HG03064 (cell line): Measurements from ENCODE around the gene NLGN1.

Source experiments
- ATAC-seq: cut with Tn5 transposase; IDR thresholded peaks from one replicate; pipeline ENCODE4 v1.9.1; 2021; ENCODE audit warnings: low read depth; ENCODE audit not compliant: unreplicated experiment

Gene NLGN1

DNA sequence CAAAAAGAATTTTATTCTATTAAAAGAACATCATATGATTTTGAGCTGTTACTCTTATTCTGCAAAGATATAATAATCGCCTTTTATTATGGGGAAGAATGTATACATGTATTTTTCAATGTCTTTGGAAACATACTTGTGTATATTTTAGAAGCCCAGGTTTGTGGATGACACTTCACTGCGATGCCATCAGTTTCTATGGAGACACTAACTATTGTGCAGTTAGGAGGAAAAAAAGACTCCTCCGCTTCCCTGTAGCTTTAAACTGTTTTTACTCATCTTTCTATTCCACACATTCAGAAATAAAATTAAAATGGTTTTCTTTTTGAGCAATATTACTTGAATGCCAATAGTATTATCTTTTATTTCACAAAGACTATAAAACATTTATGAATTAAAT, 305.0 kb downstream of the NLGN1 start:
- ATAC-seq = no peak

GRCh38 chr3:173703771-173704170, 306.2 kb downstream of the NLGN1 start:
- no peak for ATAC-seq

GRCh38 chr3:173706630-173707029, 309.1 kb downstream of the NLGN1 start:
- ATAC-seq = no peak

DNA sequence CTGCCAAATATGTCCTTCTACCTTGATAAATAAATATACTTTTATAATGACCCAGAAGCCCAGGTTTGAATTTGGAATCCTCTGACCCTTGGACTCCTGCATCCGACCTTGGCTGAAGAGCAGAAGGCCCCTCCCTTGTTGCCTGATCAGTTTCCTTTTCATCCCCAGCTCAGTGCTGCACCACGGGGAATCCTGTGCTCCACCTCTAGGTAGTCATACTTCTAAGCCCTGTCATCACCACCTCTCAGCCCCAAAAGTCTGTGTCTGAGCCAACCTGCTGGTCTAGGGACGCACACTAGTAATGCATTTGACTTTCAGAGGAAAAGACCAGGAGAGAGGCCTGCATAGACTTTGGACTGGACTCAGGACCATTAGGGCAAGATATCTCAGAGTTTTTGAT, 310.6 kb downstream of the NLGN1 start:
- no peak for ATAC-seq

GRCh38 chr3:173709026-173709425, 311.5 kb downstream of the NLGN1 start:
- no peak for ATAC-seq

DNA sequence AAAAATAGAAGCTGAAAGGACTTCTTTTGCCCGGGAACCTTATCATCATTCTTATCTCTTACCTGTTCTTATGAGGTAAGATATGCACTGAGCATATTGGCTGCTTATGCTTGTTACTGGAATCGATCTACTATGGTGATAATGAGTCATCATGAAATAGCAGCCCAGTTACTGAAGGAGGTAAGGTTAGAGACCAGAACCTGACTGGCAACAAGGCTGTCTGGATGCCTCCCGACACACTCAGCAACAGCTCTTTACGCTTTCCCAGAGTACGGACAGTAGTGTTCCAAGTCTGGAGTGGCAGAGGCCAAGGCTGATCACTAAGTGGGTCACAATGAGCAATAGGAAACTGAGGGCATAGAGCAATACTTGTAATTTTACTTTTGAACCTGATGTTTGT, 314.1 kb downstream of the NLGN1 start:
- ATAC-seq = no peak

DNA sequence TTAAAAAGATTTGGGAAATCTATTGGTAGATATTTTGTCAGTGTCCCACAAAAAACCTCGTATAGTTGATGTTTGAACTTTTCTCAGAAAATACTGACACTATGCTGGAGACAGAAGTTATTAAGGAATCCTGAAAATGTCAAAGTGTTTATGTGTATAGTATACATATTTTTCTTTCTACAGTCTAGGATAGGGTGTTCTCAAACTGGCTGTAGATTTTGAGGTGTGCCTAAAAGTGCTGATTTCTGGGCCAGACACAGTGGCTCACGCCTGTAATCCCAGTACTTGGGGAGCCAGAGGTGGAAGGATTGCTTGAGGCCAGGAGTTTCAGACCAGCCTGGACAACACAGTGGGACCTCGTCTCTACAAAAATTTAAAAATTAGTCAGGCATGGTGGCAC, 322.0 kb downstream of the NLGN1 start:
- ATAC-seq = no peak

DNA sequence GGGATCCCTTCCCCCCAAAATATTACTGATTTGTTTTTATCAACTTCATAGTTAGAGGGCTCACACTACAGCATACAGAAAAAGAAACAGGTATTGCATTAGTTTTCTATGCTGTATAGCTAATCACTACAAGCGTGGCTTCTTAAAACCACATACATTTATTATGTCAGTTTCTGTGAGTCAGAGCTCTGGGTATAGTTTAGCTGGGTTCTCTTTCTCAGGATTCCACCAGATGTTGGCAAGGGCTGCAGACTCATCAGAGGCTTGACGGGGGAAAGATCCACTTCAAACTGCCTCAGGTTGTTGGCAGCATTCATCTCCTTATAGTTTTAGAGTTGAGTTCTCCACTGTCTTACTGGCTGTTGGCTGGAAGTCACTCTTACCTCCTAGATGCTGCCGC, 328.0 kb downstream of the NLGN1 start:
- ATAC-seq = no peak

DNA sequence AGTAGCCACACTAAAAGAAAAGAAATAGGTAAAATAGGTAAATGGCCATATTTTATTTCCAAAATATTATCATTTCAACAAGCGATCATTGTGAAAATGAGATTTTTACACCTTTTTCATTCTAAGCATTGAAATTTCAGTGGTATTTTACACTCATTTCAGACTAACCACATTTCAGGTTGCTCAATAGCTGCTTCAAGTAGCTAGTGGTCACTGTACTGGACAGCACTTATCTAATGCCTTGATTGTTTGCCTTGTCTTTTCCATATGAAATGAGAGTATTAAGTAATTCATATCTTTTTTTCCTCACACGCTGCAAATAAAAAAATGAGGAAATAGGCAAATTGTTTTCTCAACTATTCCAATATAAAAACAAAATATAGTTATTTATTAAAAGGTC, 332.8 kb downstream of the NLGN1 start:
- ATAC-seq = no peak

- no peak for ATAC-seq
Observed at GRCh38 chr3:173732237-173732636, 334.7 kb downstream of the NLGN1 start.

GRCh38 chr3:173733029-173733652, 335.6 kb downstream of the NLGN1 start:
- ATAC-seq = no peak

GRCh38 chr3:173734473-173734872, 336.9 kb downstream of the NLGN1 start:
- no peak for ATAC-seq

DNA sequence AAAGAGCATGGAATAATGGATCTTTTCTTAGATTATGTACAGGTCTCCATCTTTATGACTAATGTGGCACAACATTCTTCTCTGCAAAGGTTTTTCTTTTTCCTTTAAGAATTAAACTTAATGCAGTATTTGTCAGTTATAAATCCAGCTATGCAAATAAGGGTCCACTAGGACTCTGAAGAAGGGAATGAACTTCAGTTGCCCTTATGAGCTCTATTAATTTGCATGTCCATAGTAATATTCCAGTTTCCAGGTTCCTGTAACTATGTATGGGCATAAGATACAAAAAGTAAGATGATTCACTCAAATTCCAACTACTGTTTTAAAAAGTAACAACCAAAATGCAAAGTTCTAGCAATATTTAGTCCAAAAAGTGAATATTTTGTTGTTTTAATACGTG, 337.4 kb downstream of the NLGN1 start:
- ATAC-seq = no peak

- ATAC-seq = no peak
Observed at GRCh38 chr3:173735841-173736240, 338.3 kb downstream of the NLGN1 start.

DNA sequence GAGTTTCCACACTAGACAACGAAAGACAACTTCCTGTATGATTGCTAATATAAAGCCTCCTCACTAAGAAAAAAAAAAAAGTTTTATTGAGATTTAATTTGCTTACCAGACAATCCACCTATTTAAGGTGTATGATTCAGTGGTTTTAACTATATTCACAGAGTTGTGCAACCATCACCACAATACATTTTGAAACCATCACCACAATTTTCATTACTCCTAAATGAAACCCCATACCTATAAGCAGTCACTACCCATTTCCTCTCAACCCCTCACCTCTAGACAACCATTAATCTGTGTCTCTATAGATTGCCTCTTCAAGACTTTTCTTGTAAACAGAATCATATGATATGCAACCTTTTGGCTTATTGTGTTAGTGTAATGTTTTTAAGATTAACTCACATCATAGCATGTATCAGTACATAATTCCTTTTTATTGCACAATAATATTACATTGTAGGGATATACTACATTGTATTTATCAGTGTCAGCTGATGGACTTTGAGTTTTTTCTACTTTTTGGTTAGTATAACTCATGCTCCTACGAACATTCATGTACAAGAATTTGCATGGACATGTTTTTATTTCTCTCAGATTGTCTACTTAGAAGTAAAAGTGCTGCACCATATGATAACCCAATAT, 339.7 kb downstream of the NLGN1 start:
- no peak for ATAC-seq

GRCh38 chr3:173739726-173740125, 342.2 kb downstream of the NLGN1 start:
- no peak for ATAC-seq

DNA sequence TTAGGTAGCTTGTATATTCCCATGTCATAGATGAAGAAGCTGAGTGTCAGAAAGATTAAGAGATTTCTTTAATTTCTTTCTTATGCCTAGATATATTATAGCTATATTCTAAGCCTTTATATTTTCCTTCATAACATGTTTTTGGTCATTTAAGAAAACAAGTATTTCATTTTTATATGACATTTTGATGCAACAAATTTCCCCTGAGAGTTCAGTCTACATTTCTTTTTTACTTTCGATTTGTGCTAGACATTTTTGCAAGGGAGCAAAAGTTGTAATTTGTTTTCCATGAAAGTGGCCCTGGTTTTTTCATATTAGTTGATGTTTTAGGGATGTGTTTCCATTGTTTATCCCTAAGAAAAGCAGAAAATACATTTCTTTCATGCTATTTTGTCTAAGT, 344.9 kb downstream of the NLGN1 start:
- no peak for ATAC-seq

GRCh38 chr3:173743111-173743510, 345.6 kb downstream of the NLGN1 start:
- no peak for ATAC-seq

DNA sequence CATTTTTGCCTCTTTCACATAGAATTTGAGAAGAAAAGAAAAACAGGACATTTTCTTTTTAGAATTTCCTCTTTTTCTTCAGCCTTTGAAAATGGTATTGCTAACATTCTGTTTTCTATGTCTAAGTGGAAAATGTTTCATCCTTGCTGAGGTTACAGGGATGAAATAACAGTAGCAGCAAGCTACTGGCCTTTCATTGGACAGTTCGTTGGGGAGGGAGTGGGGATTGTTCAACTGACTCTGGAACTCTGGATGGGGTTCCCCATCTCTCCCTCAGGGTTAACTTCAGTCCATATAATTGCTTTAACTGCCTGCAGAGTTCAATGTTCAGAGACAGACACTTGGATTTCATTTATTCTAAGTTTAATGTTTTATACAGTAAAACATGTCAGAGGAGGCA, 346.0 kb downstream of the NLGN1 start:
- no peak for ATAC-seq

DNA sequence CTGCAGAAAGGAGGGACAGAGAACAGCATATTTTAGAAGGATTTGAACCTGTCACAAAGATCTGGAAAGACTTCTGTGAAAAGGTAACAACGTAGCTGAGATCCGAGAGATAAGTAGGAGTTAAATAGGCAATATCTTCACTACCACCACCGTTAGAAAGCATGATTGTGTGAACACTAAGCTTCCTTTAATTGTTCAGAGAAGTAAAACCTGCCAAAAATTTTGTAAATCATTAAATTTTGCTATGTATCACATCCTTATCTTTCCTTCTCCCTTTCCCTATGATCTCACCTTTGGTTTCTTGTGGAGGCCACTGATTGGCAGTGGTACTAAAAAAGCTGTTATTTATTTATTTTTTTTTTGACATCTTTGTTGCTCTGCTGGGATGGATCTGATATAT, 346.9 kb downstream of the NLGN1 start:
- ATAC-seq = no peak

DNA sequence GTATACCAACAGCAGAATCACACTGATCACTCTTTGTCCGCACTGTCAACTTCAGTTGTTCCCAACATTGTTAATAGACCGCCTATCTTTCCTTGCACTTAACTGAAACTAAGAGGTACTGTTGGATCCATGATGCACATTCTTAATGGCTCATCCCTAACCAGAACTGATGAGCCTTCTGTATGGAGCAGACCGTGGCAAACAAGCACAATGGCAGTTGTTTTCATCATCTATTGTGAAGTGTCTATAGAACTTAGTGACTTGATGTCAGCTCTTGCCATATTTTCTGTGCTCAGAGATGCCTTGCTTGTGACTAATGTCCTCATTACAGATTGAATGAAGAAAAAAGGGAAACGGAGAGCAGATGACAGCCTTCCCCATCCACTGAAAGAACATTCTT, 347.4 kb downstream of the NLGN1 start:
- ATAC-seq = no peak

- ATAC-seq = no peak
Observed at GRCh38 chr3:173745952-173746682, 348.6 kb downstream of the NLGN1 start.
